CMK (cell line): ENCODE data around the gene PIK3CG.
"Not testable (repeated sequence)": the region's sequence is repeated elsewhere in the genome, so short reads cannot be mapped to it uniquely, and the experiment has no call there.

Experiments
- DNase-seq: peaks from one replicate; pipeline ENCODE4 v3.0.0-alpha.2; 2010; ENCODE audit warnings: low read depth

PIK3CG gene

DNA sequence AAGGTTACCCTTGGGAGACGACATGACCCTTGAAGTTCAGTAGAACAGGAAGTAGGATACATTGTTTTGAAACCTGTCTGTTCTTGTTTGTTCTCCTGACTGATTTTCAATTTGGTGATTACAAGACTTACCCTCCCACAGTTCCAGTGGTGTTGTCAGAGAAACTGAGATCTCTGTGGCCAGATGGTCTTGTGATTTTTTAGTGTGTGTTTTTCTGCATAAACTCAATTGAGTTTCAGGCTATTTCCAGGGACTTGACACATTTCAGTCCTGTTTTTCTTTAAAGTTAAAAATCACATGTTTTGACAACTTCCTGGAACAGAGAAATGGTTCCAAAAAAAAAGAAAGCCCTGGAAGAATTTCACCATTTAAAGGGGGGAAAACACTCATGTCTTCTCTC, 22.3 kb downstream of the PIK3CG start:
- DNase-seq = no peak

DNA sequence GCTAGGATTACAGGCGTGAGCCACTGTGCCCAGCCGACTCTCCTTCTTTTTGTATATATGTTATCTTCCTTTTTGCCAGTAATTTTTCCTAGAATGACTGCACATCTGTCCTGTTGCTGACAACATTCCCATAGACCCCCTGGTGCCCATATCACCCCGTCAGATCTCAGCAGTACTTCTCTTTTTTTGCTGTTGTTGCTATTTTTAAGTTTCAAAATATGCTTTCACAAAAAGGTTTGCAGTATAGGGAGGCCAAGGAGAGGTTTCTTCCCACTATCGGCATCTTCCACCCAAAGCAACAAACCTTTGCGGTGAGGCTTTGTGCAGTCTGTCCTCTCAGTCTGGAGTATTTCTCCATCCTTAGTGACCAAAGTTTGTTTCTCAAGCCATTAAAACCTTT, 23.1 kb downstream of the PIK3CG start:
- no peak for DNase-seq

DNA sequence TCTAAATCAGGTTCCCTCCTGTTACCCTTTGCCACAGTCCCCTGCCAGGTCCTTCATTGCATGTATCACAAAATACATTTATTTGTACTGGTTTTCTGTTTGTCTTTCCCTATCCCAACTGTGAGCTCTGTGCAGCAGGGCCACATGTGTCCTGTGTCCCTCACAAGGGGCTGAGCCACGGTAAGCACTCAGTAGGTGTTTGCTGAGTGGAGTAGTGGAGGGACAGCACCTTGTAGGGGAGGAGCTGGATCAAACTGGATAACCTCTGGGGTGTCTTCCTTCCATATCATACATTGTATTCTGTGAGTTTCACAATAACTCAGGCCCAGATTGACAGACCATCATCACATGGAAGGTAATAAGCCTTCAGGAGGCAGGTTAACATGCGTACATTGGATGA, 25.9 kb downstream of the PIK3CG start:
- DNase-seq = no peak

DNA sequence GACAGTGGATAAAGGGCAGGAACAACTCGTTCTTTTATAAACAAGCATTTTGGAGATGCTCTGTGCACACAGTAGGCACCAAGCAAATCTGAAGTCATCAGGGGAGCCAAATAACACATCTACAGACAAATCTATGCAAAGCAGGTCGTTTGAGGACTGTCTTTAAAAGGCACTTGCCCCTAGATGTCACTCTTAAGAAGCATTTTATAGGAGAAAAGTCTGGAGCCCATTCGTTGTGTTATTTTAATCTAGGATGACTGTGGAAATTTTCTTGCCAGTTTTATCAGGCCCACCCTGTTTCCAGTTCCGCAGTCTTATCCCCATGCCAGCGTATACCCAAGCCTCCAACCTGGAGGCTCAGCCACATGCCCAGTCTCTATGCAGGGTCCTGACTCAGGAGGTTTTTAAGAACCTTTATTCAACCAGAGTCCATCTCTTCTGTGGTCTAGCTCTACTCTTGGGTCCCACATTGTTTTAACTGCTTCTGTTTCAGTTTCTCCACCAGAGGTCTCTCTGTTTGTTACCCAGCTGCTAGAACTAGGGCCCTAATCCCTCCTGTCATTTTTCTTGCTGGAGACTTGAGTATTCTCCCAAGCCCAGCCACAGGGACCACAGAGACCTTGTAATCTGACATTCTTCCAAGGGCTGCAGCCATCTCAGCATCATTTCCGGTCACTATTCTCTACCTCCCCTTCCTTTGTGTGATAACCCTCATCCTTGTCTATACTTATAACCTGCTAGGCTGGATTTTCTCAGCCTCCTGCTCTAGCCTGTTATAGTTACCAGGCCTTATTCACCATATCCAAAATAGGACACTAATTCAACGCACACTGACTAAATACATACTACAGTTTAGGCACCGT, 26.7 kb downstream of the PIK3CG start:
- DNase-seq = no peak

DNA sequence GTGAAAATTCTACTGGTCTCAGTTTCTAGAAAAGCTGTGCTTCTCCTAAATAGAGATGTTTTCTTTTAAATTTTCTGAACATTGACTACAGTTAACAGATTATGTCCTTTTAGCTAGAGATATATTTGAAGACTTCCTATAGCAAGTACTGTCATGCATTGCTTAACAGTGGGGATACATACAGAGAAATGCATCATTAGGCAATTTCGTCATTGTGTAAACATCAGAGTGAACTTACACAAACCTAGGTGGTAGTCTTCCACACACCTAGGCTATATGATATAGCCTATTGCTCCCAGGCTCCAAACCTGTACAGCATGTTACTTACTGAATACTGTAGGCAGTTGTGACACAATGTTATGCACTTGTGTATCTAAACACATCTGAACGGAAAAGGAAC, 28.5 kb downstream of the PIK3CG start:
- no peak for DNase-seq

DNA sequence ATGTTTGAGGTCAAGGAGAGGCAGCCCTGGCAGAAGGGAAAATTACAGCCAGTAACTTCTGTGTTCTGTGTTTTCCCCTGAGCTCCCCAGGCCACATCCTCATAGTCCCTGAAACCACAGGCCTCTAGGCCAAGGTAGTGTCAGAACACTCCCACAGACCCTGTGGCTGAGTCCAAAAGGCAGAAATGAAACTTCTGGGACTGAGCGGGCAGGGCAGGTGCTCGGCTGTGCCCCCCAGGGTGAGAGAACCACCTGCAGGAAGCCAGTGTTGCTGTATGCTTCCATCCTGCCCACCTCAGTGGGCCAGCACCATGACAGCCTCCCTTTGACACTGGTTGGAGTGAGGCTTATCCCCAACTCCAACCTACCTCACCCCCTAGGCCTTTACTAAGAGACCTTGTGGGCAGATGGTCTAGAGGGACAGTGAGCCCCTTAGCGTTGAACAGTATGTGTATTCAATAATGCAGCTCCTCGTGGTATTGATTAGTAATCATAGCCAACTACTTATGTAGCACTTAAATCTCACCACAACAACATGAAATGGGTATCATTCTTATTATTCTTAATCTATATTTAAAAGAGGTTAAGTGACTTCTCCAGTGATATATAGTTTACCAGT, 30.3 kb downstream of the PIK3CG start:
- DNase-seq = no peak

DNA sequence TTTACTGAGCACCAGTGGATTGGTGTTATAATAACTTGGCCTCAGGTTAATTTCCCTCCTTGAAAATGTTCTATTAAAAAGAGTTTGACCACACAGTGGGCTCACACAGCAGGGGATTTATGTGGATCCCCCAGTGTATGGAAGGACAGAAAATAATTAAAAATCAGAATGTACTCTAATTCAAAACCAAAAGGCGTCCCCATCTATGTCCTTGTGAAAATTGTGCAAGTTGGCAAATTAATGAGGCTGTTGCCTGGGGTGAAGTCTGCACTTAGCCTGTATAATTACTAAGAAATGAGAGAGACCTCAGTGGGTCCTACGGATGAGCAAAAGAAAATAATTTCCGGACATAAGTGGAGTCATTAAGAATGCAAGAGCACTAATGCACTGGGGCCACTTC, 31.1 kb downstream of the PIK3CG start:
- no peak for DNase-seq

DNA sequence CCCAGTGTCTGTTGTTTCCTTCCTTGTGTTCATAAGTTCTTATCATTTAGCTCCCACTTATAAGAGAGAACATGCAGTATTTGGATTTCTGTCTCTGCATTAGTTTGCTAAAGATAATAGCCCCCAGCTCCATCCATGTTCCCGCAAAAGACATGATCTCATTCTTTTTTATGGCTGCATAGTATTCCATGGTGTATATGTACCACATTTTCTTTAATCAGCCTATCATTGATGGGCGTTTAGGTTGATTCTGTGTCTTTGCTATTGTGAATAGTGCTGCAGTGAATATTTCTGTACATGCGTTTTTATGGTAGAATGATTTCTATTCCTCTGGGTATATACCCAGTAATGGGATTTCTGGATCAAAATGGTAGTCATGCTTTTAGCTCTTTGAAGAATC, 32.5 kb downstream of the PIK3CG start:
- DNase-seq = not testable (repeated sequence)

DNA sequence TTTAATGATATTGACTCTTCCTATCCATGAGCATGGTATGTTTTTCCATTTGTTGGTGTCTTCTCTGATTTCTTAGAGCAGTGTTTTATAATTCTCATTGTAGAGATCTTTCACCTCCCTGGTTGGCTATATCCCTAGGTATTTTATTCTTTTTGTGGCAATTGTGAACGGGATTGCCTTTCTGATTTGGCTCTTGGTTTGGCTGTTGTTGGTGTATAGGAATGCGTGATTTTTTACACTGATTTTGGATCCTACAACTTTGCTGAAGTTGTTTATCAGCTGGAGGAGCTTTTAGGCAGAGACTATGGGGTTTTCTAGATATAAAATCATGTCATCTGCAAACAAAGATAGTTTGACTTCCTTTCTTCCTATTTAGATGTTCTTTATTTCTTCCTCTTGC, 33.9 kb downstream of the PIK3CG start:
- not testable (repeated sequence) for DNase-seq

DNA sequence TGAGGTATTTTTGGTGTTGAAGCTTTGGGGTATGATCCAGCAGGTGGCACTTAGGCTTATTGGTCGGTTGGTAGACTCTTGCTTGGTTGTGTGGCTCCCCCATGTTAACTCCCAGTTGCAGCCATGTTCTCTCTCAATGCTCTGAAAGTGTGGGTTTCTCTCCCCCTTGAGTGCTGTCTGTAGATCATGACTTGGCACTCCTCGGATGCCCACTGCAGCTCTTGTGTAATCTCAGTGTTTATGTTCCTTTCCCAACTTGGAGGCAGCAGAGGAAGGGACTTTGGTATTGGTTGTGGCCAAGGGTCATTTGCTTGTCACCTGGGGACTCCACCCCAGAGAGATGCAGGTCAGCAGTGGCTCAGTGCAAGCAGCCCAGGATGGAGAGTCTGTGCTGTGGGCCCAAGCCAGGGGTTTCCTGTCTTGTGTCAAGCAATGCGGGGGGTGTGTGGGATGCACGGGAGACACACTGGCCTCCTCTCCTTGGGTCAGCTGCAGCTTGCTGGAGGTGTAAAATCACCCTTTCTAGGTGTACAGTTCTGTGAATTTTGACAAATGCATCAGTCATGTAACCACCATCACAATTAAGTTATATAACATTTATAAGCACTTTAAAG, 36.9 kb downstream of the PIK3CG start:
- no peak for DNase-seq

DNA sequence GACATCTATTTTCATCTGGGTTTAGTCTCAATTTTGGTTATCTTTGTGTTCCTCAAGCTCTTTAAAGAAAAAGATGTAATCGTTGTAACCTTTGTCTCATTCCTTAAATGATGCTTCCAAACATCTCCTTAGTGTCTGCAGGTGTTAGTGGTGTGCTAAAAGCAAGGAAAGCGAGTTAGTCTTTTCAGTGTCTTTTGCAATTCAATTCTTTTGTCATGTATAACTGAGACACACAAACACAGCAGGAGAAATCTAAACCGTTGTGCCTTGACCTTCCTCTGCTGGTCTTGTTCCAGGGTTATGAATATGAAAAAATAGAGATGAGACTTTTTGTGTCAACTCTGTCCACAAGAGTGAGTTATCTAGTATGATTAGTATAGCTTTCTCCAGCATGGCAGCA, 40.7 kb downstream of the PIK3CG start:
- no peak for DNase-seq

DNA sequence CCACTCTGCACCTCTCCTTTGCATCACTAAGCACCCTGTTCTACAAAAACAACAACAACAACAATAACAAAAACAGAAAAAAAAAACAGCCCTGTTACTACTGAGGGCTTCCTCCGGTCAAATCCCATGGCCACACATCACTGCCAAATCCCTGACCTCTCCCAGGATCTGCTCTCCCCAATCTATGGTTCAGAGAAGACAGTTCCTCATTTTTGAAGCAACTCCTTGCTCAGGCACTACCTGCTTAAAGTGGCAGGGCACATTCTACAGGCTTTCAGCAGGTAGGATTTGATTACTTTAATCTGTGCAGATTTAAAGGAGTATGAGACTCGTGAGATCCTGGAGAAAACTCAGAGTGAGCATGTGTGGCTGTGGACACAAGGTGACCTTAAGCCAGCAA, 46.9 kb downstream of the PIK3CG start:
- no peak for DNase-seq

DNA sequence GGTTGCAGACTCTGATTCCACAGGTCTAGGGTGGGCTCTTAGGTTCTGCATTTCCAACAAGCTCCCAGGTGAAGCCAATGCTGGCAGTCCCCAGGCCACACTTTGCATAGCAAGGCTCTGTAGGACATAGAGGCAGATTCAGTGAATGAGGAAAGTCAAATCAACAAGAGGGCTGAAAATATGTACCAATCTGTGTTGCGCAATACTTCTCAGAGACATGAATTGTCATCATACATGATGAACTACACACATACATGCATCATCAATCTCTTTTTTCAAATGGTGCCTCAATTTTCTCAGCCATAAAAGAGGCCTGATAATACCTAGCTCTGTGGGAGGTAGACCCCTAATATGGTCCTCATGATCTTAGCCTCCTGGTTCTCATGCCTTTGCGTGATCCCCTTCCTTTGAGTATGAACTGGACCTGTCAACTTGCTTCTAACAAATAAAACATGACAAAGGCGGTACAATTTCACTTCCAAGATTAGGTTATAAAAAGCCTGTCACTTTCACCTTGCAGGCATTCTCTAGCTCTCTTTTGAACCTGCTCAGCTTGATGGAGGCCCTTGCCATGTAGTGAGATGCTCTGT, 49.0 kb downstream of the PIK3CG start:
- DNase-seq = no peak

DNA sequence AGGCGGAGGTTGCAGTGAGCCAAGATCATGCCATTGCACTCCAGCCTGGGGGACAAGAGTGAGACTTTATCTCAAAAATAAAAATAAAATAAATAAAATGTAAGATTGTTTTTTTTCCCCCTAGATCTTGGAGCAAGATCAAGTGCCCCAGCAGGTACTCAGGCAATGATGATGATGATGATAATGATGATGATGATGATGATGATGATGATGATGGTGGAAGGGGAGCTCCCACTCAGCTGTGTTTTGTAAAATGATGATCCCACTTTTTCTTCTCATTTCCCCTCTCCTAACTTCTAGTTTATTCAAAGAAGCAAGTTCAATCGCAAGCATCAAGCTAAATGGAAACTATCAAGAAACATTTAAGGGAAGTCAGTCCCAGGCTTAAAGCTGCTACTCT, 50.3 kb downstream of the PIK3CG start:
- no peak for DNase-seq

DNA sequence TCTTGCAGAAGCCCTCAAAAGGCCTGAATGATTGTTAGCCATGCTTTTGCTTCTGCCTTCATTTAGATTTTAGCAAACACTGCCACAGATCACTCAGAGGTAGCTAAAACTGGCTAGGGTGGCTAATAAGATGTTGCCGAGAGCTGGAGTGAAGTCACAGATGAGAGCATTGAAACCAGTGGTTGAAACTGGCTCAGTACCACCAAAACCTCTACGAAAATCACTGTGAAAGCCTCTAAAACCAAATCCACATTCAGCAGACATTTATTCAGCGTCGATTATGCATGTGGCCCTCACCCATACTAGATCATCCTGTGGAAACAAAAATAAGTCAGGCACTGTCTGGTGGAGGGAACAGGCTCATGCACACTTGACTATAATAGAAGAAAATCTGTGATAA, 50.8 kb downstream of the PIK3CG start:
- no peak for DNase-seq

DNA sequence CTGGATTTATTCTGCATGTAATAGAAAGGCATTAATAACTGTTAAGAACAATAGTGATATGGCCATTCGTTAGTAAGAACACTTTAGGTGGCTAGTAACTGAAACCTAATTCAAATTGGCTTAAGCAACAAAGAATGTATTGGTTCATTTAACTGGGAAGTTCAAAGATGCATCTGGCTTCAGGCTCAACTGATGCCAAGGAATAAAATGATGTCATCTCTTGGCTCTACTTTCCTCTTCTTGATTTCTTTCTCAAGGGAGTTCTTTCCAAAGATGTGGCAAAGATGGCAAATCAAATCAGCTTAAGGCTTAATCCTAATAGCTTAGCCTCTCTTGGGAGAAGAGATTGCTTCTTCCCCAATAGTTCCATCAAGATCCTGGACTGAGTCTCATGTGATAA, 51.6 kb downstream of the PIK3CG start:
- DNase-seq = no peak

DNA sequence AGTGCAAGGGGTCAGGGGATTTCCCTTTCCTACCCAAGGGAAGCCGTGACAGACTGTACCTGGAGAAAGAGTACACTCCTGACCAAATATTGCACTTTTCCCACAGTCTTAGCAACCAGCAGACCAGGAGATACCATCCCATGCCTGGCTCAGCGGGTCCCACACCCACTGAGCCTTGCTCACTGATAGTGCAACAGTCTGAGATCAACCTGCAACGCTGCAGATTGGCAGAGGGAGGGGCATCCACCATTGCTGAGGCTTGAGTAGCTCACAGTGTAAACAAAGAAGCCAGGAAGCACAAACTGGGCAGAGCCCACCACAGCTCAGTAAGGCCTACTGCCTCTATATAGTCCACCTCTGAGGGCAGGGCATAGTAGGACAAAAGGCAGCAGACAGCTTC, 53.9 kb downstream of the PIK3CG start:
- DNase-seq = no peak

DNA sequence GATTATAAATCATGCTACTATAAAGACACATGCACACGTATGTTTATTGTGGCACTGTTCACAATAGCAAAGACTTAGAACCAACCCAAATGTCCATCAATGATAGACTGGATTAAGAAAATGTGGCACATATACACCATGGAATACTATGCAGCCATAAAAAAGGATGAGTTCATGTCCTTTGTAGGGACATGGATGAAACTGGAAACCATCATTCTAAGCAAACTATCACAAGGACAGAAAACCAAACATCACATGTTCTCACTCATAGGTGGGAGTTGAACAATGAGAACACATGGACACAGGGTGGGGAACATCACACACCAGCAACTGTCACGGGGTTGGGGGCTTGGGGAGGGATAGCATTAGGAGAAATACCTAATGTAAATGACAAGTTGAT, 59.4 kb downstream of the PIK3CG start:
- DNase-seq = not testable (repeated sequence)

DNA sequence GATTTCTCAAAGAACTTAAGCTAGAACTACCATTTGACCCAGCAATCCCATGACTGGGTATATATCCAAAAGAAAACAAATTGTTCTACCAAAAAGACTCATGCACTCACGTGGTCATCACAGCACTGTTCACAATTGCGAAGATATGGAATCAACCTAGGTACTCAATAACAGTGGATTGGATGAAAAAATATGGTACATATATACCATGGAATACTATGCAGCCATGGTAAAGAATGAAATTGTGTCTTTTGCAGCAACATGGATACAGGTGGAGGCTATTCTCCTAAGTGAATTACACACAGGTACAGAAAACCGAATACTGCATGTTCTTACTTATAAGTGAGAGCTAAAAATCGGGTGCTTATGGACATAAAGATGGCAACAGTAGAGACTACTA, 61.8 kb downstream of the PIK3CG start:
- no peak for DNase-seq

DNA sequence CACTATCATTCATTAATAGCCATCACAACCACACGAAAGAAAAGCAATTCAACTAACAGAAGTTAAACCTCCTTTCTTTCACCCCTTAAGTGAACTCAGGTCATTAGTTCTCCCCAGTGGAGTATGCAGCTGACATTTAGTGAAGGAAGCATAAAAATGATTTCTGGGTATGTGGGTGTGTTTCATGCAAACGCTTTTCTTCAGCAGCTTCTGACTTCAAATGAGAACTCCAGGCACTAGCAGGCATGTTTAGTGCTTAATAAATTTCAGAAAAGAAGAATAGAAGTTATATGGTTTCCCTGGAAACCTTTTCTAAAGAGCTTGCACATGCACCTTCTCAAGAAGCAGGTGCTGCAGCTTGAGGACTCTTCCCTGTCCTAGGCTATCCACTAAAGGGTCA, 62.5 kb downstream of the PIK3CG start:
- no peak for DNase-seq

DNA sequence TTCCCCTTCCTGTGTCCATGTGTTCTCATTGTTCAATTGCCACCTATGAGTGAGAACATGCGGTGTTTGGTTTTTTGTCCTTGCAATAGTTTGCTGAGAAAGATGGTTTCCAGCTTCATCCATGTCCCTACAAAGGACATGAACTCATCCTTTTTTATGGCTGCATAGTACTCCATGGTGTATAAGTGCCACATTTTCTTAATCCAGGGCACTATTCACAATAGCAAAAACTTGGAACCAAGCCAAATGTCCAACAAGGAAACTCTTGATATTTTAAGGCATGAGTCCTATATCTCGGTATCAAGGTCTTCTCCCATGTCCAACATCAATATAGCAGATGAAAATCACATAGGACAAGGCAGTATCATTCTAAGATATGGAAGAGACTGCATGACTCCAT, 64.5 kb downstream of the PIK3CG start:
- not testable (repeated sequence) for DNase-seq

DNA sequence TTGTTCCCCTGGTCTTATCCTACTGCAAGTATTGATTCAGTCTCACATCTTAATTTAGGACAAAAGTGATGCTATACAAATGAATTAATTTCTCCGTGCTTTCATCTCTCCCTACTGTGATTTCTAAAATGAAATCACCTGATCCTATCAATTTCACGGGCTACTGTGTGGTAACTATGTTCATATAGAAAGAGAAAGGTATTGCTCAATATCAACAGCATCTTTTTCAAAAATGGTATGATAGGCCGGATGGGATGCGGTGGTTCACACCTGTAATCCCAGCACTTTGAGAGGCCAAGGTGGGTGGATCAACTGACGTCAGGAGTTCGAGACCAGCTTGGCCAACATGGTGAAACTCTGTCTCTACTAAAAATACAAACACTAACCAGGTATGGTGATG, 71.2 kb downstream of the PIK3CG start:
- no peak for DNase-seq

DNA sequence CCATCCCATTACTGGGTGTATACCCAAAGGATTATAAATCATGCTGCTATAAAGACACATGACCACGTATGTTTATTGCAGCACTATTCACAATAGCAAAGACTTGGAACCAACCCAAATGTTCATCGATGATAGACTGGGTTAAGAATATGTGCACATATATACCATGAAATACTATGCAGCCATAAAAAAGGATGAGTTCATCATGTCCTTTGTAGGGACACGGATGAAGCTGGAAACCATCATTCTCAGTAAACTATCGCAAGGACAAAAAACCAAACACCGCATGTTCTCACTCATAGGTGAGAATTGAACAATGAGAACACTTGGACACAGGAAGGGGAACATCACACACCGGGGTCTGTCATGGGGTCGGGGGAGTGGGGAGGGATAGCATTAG, 73.0 kb downstream of the PIK3CG start:
- DNase-seq = not testable (repeated sequence)
